Measurements from ENCODE around the gene IGFBP6.

Gene IGFBP6

GRCh38 chr12:53097564-53098353, at the start of gene IGFBP6 (continued):
- TF ChIP-seq, protein P1, sequence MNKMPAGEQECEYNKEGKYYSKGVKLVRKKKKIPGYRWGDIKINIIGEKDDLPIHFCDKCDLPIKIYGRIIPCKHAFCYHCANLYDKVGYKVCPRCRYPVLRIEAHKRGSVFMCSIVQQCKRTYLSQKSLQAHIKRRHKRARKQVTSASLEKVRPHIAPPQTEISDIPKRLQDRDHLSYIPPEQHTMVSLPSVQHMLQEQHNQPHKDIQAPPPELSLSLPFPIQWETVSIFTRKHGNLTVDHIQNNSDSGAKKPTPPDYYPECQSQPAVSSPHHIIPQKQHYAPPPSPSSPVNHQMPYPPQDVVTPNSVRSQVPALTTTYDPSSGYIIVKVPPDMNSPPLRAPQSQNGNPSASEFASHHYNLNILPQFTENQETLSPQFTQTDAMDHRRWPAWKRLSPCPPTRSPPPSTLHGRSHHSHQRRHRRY (tag by site-specific recombination; IDR thresholded peaks at IDR 0.05), result 0 out of 2 replicates have a peak, but pooled peaks have one; percentile 35
- TF ChIP-seq ZNF10 (tag by site-specific recombination; IDR thresholded peaks at IDR 0.05) (peak; percentile 38), ZNF530 (tag by site-specific recombination; IDR thresholded peaks at IDR 0.05; ENCODE audit: low read depth) (no peak), HOXD13 (CRISPR knock-in tag; IDR thresholded peaks at IDR 0.05; ENCODE audit: borderline replicate concordance) (no peak), ZNF664 (tag by site-specific recombination; IDR thresholded peaks at IDR 0.05) (no peak), ZNF354C (tag by site-specific recombination; IDR thresholded peaks at IDR 0.05; ENCODE audit: borderline replicate concordance, low read depth) (no peak), ZBTB17 (tag by site-specific recombination; IDR thresholded peaks at IDR 0.05) (peak; percentile 79), ZNF670 (tag by site-specific recombination; IDR thresholded peaks at IDR 0.05; ENCODE audit: low read depth) (no peak), ZNF600 (tag by site-specific recombination; IDR thresholded peaks at IDR 0.05) (peak; percentile 63), ZNF146 (tag by site-specific recombination; IDR thresholded peaks at IDR 0.05) (no peak), INSM2 (tag by site-specific recombination; IDR thresholded peaks at IDR 0.05) (0 out of 2 replicates have a peak, but pooled peaks have one; percentile 12), HOXC10 (CRISPR knock-in tag; IDR thresholded peaks at IDR 0.05) (no peak), ZFP37 (tag by site-specific recombination; IDR thresholded peaks at IDR 0.05) (0 out of 2 replicates have a peak, but pooled peaks have one; percentile 67), ZFP41 (tag by site-specific recombination; IDR thresholded peaks at IDR 0.05; ENCODE audit: borderline replicate concordance) (no peak), GLIS2 (tag by site-specific recombination; IDR thresholded peaks at IDR 0.05) (peak; percentile 99), ZNF48 (tag by site-specific recombination; IDR thresholded peaks at IDR 0.05) (no peak), ZNF274 (IDR thresholded peaks at IDR 0.05; ENCODE audit: low read length) (no peak), ZNF274 (tag by site-specific recombination; IDR thresholded peaks at IDR 0.05; ENCODE audit: borderline replicate concordance) (no peak), ZNF677 (tag by site-specific recombination; IDR thresholded peaks at IDR 0.05) (no peak), ZNF626 (tag by site-specific recombination; IDR thresholded peaks at IDR 0.05) (no peak), ZBTB8A (tag by site-specific recombination; IDR thresholded peaks at IDR 0.05) (peak; percentile 95), GLI4 (tag by site-specific recombination; IDR thresholded peaks at IDR 0.05) (0 out of 2 replicates have a peak, but pooled peaks have one; percentile 37), SCRT2 (tag by site-specific recombination; IDR thresholded peaks at IDR 0.05) (no peak), ZNF549 (tag by site-specific recombination; IDR thresholded peaks at IDR 0.05) (no peak), KLF1 (tag by site-specific recombination; IDR thresholded peaks at IDR 0.05) (peak; percentile 71), ZNF473 (tag by site-specific recombination; IDR thresholded peaks at IDR 0.05) (no peak), ZBTB1 (tag by site-specific recombination; IDR thresholded peaks at IDR 0.05) (no peak), ELK4 (IDR thresholded peaks at IDR 0.05; ENCODE audit: borderline replicate concordance, low read depth, low read length) (no peak), ZNF777 (tag by site-specific recombination; IDR thresholded peaks at IDR 0.05; ENCODE audit: borderline replicate concordance) (0 out of 2 replicates have a peak, but pooled peaks have one; percentile 20)
- TF ChIP-seq, protein P2, sequence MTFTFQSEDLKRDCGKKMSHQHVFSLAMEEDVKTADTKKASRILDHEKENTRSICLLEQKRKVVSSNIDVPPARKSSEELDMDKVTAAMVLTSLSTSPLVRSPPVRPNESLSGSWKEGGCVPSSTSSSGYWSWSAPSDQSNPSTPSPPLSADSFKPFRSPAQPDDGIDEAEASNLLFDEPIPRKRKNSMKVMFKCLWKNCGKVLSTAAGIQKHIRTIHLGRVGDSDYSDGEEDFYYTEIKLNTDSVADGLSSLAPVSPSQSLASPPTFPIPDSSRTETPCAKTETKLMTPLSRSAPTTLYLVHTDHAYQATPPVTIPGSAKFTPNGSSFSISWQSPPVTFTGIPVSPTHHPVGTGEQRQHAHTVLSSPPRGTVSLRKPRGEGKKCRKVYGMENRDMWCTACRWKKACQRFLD (tag by site-specific recombination; IDR thresholded peaks at IDR 0.05), result no peak
- TF ChIP-seq, protein P3, sequence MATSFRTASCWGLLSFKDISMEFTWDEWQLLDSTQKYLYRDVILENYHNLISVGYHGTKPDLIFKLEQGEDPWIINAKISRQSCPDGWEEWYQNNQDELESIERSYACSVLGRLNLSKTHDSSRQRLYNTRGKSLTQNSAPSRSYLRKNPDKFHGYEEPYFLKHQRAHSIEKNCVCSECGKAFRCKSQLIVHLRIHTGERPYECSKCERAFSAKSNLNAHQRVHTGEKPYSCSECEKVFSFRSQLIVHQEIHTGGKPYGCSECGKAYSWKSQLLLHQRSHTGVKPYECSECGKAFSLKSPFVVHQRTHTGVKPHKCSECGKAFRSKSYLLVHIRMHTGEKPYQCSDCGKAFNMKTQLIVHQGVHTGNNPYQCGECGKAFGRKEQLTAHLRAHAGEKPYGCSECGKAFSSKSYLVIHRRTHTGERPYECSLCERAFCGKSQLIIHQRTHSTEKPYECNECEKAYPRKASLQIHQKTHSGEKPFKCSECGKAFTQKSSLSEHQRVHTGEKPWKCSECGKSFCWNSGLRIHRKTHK (tag by site-specific recombination; IDR thresholded peaks at IDR 0.05), result no peak
- TF ChIP-seq, protein P4, sequence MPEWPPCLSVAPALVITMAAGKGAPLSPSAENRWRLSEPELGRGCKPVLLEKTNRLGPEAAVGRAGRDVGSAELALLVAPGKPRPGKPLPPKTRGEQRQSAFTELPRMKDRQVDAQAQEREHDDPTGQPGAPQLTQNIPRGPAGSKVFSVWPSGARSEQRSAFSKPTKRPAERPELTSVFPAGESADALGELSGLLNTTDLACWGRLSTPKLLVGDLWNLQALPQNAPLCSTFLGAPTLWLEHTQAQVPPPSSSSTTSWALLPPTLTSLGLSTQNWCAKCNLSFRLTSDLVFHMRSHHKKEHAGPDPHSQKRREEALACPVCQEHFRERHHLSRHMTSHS (tag by site-specific recombination; IDR thresholded peaks at IDR 0.05), result no peak

All from HEK293 (cell line).